Right ventricle myocardium superior (tissue), 1 donor: ENCODE measurements around the gene STRADA. TPM values are rescaled to one million over a fixed set of nuclear protein-coding genes. Genes with fewer than 3 reads are reported as not detected.
A peak's percentile ranks its signal among the peaks of the same experiment; 100 is the strongest.

Source experiments
- ATAC-seq: fragments of 200-7000 bp; cut with Tn5 transposase; one replicate; pipeline ENCODE4 v1.9.1; 2020; ENCODE audit warnings: mild to moderate bottlenecking; ENCODE audit not compliant: poor library complexity
- DNase-seq: peaks from one replicate; pipeline ENCODE4 v3.0.0-alpha.2; 2020
- intact Hi-C: fragments of 100-400 bp; cut with DNase I; formaldehyde crosslinking; loops from one replicate; pipeline ENCODE4 v1.11.2; 2022
- long read RNA-seq: library from polyadenylated mRNA; unstranded; transcript quantifications from one replicate; pipeline ENCODE4 v2.0.0, GENCODE V29; 2021
- total RNA-seq: library from RNA; stranded (reverse); fragmentation: NEBNext Ultra II Directional; extraction: Animal tissue kit (Norgen Biotek cat#: 25700); gene quantifications from one replicate; pipeline ENCODE4 v1.2.1, GENCODE V29; 2021
- donor health status: DM: no; HTN: yes; CAD: no; lungs with severe emphysema.

Gene STRADA, protein sequence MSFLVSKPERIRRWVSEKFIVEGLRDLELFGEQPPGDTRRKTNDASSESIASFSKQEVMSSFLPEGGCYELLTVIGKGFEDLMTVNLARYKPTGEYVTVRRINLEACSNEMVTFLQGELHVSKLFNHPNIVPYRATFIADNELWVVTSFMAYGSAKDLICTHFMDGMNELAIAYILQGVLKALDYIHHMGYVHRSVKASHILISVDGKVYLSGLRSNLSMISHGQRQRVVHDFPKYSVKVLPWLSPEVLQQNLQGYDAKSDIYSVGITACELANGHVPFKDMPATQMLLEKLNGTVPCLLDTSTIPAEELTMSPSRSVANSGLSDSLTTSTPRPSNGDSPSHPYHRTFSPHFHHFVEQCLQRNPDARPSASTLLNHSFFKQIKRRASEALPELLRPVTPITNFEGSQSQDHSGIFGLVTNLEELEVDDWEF
- 14.7 TPM for total RNA-seq
- long read RNA-seq, transcript STRADA-202 (13 exons, 2,255 nt), result major isoform, 9 of 22 reads
- long read RNA-seq, partial matches to known transcripts, result 5 of 22 reads
- long read RNA-seq, other reads (novel, unspliced or antisense), result 4 of 22 reads

DNA sequence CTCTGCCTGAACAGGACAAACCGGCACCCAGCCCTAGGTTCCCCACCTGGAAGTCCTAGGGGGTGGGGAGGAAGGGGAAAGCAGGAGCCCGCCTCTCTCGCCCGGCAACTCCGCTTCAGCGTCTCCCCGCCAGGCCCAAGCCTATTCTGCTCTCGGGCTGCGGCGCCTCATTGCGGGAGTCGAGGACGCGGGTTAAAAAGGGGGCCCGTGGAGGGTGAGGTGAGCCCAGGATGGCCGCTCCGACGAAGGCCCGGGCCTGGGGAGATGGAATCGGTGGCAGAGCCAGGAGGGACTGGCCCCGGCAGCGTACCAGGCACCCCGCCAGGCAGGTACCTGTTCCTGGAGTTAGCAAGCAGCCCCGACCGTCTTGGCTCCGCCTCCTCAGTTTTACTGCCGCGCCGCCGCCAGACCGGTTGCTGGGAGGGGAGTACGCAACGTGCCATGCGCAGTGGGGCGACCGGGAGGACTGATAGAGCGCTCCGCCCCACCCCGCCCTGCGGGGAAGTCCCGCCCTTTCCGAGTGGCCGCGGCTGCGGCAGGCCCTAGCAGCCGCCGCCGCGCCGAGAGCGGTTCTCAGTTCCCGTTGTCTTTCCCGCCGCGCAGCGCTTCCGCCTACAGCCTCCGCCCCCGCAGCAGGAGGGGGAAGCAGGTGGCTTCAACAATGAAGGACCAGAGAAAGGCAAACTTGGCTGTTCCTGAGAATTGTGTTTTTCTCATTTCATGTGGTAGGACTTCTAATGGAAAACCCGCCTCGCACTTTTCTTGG is at the start of gene STRADA:
STRADA (minus strand) TSS at position 392 of the 766 bp plus-strand sequence. CDS start 13,430 bp downstream, outside the sequence.
- intact Hi-C loops, result no loop called here
- ATAC-seq (peak; percentile 99), DNase-seq (peak; percentile 99)

- DNase-seq, result no peak
- intact Hi-C loops, result no loop called here
- no peak for ATAC-seq
These were observed 48.5 kb upstream of the STRADA start for GRCh38 chr17:63790057-63790456.

DNA sequence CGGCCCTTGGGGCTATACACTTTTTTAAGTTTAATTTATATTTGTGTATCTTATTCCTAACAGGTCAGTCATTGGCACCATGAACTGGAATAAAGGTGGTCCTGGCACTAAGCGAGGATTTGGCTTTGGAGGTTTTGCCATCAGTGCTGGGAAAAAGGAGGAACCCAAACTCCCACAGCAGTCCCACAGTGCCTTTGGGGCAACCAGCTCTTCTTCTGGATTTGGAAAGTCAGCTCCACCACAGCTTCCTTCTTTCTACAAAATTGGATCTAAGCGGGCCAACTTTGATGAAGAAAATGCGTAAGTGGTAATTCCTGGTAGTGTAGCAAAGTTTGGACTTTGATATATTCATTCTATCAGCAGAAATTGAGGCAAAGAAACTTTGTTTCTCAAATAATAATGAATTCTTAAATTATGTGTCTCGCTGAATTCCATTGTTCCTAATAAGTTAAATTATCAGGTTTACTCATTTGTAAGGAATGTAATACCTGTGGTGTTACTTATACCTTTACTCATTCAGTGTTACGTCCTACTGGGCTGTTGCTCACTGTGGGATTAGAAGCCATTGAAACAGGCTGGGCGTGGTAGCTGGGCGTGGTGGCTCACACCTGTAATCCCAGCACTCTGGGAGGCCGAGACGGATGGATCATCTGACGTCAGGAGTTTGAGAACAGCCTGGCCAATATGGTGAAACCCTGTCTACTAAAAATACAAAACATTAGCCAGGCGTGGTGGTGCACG is 45.5 kb upstream of the STRADA start:
- ATAC-seq (no peak), DNase-seq (no peak)
- intact Hi-C loops, result no loop called here

DNA sequence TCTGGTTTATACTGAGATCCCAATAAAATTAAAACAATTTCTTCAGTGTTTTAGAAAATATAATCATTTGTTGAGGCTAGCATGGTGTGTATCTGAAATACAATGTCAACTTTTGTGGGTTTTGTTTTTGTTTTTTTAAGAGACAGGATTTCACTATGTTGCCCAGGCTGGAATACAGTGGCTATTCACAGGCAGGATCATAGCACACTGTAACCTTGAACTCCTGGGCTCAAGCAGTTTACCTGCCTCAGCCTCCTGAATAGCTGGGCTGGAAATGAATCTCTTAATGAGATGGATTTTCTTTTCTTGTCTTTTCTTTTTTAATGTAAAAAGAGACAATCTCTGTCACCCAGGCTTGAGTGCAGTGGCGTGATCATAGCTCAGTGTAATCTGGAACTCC is 44.5 kb upstream of the STRADA start:
- intact Hi-C loops, result no loop called here
- DNase-seq (no peak), ATAC-seq (no peak)

GRCh38 chr17:63785556-63785955 is 44.0 kb upstream of the STRADA start:
- intact Hi-C loops, result no loop called here
- DNase-seq (no peak), ATAC-seq (no peak)

GRCh38 chr17:63783522-63783921 is 41.9 kb upstream of the STRADA start:
- ATAC-seq (no peak), DNase-seq (no peak)
- intact Hi-C loops, result no loop called here

DNA sequence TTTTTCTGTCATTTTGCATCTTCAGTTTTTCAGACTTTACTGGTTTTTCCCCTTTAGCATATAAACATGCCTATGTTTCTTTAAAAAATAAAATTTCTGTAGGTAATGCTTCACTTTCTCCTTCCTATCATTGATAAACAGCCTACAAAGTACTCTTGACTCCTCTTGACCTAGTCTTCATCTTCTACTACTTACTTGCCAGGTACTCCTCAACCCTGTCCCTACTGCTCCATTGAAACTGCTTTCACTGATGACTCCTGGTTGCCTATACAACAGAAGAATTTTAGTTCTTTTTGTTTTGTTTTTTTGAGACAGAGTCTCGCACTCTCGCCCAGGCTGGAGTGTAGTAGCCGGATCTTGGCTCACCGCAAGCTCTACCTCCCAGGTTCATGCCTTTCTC is 39.3 kb upstream of the STRADA start:
- intact Hi-C loops, result no loop called here
- DNase-seq (no peak), ATAC-seq (no peak)

DNA sequence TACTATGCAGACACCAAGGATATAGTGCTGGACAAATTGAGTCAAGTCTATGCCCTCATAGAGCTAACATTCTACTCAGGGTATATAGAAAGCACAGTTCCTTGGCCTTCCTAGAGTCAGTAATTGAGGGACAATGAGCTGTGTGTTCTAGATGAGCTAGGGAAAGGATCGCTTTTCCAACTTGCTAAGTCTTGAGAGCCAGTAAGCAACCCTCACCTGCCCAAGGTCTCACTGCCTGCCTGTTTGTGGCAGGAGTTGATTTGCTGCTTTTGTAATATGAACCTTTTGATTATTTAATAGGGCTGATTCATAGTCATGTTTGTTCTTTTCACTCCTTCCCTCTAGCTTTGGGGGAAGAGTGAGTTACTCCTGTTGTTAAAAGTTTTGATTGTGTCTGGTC is 38.9 kb upstream of the STRADA start:
- intact Hi-C loops, result no loop called here
- no peak for DNase-seq
- no peak for ATAC-seq

GRCh38 chr17:63775420-63775819 is 33.8 kb upstream of the STRADA start:
- no peak for DNase-seq
- no peak for ATAC-seq
- intact Hi-C loops, result no loop called here

- ATAC-seq (no peak), DNase-seq (no peak)
- intact Hi-C loops, result no loop called here
These were observed 33.3 kb upstream of the STRADA start for GRCh38 chr17:63774969-63775265.

- ATAC-seq, result peak; percentile 14
- DNase-seq, result peak; percentile 92
- intact Hi-C loops, result no loop called here
These were observed 32.8 kb upstream of the STRADA start, which contains the start of gene DDX42 for GRCh38 chr17:63774141-63774968. TSS of gene DDX42 (plus strand) at chr17:63774170. CDS start at chr17:63787050, 12,880 bp downstream.

DNA sequence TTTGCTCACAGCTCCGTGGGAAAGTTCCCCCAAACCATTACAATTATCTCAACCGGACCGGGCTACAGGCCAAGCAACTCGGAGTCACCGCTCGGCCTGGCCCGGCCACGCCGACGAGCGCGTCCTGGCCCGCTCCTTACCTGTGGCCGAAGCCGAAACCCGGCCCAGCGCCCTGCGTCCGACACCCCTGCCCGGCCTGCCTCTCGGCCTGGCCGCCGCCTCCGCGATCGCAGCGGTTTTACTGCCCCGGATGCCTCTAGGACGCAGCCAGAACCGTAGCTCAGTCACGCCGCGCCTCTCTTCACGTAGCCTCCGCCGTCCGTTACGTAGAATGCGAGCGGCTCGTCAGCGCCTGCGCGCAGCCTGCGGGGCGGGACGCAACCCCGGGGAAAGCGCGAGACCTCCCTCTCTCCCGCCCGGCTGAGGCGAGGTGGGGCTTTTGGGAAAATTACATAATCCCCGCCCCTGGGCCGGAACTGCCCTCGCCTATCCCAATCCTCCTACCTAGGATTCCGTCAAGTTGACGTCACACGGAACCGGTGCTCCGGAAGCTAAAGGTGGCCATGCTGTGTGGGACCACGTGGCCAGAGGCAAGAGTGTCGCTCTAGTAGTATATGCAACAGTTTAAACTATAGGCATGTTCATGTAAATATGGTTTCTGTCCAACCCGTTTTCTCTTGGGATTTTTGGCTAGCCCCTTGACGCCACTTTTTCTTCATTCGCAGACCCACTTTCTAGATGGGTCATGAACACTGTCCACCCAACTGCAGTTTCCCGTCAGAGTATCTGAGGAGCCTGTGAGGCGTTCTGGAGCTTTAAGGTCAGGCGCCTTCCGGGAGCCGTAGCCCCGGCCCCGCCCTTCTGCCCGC is 31.9 kb upstream of the STRADA start, which contains the start of gene CCDC47:
CCDC47 (minus strand) TSS at position 326 of the 869 bp plus-strand sequence. CDS start 7,422 bp downstream, outside the sequence.
- DNase-seq (peak; percentile 98), ATAC-seq (peak; percentile 95)
- intact Hi-C loops, result no loop called here

DNA sequence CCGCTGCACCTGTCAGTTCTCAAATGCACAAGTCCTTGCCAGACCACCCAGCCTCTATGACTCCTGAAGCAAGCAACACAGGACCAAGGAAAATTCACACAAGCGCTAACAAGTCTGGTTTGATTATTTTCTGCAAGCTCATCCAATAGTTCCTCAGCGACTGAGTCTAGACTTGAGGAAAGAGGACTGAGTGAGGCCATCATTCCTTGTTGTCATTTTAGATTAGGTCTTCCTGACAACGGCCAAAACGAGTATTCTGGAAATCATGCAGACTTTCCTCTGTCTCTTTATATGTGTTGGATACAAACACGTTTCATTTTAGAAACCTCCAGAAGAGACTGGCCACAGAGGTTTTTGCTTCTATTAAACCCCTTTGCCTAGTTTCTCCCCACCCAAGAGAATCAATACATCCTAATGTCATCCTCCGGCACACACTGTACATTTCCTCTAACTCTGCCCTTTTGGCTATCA is 31.2 kb upstream of the STRADA start:
- DNase-seq (no peak), ATAC-seq (no peak)
- intact Hi-C loops, result no loop called here

- ATAC-seq, result no peak
- no peak for DNase-seq
- intact Hi-C loops, result no loop called here
These were observed 26.8 kb upstream of the STRADA start for GRCh38 chr17:63768433-63768832.

DNA sequence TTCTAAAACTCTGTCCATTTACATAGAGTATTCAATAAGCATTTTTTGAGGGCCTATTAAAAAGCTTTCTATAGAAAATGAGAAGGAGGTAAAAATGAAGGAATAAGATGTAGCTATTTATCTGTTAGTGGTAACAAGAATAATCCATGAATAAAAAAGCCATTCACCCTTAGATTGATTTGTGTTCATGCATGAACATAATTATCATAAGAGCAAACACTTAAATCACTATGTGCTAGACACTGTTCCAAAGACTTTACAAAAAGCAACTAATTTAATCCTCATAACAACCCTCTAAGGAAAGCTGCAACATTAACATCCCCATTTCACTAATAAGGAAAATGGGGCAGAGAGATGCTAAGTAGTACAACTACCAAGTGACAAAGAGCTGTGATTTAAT is 25.2 kb upstream of the STRADA start:
- no peak for DNase-seq
- ATAC-seq, result no peak
- intact Hi-C loops, result no loop called here

- ATAC-seq (no peak), DNase-seq (no peak)
- intact Hi-C loops, result no loop called here
These were observed 23.1 kb upstream of the STRADA start for GRCh38 chr17:63764716-63765115.
